Head of caudate nucleus (tissue), 42 donors: Measurements from ENCODE around the gene DNAJB11.
"Not testable (repeated sequence)": the region's sequence is repeated elsewhere in the genome, so short reads cannot be mapped to it uniquely, and the experiment has no call there.

Source experiments
- DNase-seq, 42 donors: peaks; one replicate each; pipeline versions ENCODE4 v3.0.0 to v3.0.0-alpha.2; 2020 to 2021; ENCODE audit warnings: mixed read lengths in 7 of 42
- intact Hi-C: fragments of 100-400 bp; cut with DNase I; formaldehyde crosslinking; loops from one replicate; pipeline ENCODE4 v1.15.0; 2022

DNAJB11 gene

GRCh38 chr3:186570096-186570940 is at the start of gene DNAJB11:
Gene DNAJB11, plus strand, starts transcription at chr3:186570720. Its CDS starts 178 bp downstream, at chr3:186570898.
- DNase-seq = peak; percentile 99 to 100 (median 100)
- intact Hi-C loops = no loop called here

GRCh38 chr3:186520957-186521842 is 49.3 kb upstream of the DNAJB11 start:
- intact Hi-C loops = no loop called here
- DNase-seq = no peak

- no peak for DNase-seq
- intact Hi-C loops = no loop called here
These were observed 47.5 kb upstream of the DNAJB11 start for GRCh38 chr3:186523022-186523421.

GRCh38 chr3:186523434-186523833 is 47.1 kb upstream of the DNAJB11 start:
- intact Hi-C loops = no loop called here
- no peak for DNase-seq

GRCh38 chr3:186524616-186525015 is 45.9 kb upstream of the DNAJB11 start:
- no peak for DNase-seq
- intact Hi-C loops = no loop called here

GRCh38 chr3:186525369-186526255 is 44.9 kb upstream of the DNAJB11 start:
- DNase-seq = no peak
- intact Hi-C loops = no loop called here

GRCh38 chr3:186526256-186526606 is 44.3 kb upstream of the DNAJB11 start:
- intact Hi-C loops = no loop called here

GRCh38 chr3:186529201-186529999 is 41.1 kb upstream of the DNAJB11 start:
- DNase-seq = peak in 1 of 42 donors; percentile 13
- intact Hi-C loops = no loop called here

More at GRCh38 chr3:186526256-186526606, 44.3 kb upstream of the DNAJB11 start:
- peak in 5 of 42 donors; percentile 27 to 48 (median 41) for DNase-seq

- intact Hi-C loops = no loop called here
- DNase-seq = no peak
These were observed 40.1 kb upstream of the DNAJB11 start for GRCh38 chr3:186530415-186530814.

- DNase-seq, intact Hi-C loops: not testable (repeated sequence)
These were observed 38.8 kb upstream of the DNAJB11 start for GRCh38 chr3:186531694-186532093.

GRCh38 chr3:186532598-186533072 is 37.9 kb upstream of the DNAJB11 start:
- intact Hi-C loops = no loop called here
- no peak for DNase-seq

GRCh38 chr3:186534113-186534669 is 36.3 kb upstream of the DNAJB11 start:
- intact Hi-C loops = no loop called here
- no peak for DNase-seq

GRCh38 chr3:186536883-186537844 is 33.4 kb upstream of the DNAJB11 start:
- no peak for DNase-seq
- intact Hi-C loops = no loop called here

- DNase-seq = no peak
These were observed 31.7 kb upstream of the DNAJB11 start for GRCh38 chr3:186538779-186539178.

GRCh38 chr3:186540221-186540834 is 30.2 kb upstream of the DNAJB11 start:
- DNase-seq = peak; percentile 37 to 93 (median 82)
- intact Hi-C loops = loop anchor here (5.0 to 10.0 kb wide), 2 partner anchors 286 to 558 kb away; no protein-coding TSS in a partner anchor

More at GRCh38 chr3:186538779-186539178, 31.7 kb upstream of the DNAJB11 start:
- intact Hi-C loops = no loop called here

- no peak for DNase-seq
- intact Hi-C loops = loop anchor here (5.0 to 10.0 kb wide), 2 partner anchors 286 to 559 kb away; no protein-coding TSS in a partner anchor
These were observed 29.7 kb upstream of the DNAJB11 start for GRCh38 chr3:186540835-186541226.
